Measurements from ENCODE around the gene RAB5IF. TPM values are rescaled to one million over a fixed set of nuclear protein-coding genes. Genes with fewer than 3 reads are reported as not detected.

Gene RAB5IF
- total RNA-seq, 6 experiments from 2014 or later = 94.5 to 105 (median 100) TPM

DNA sequence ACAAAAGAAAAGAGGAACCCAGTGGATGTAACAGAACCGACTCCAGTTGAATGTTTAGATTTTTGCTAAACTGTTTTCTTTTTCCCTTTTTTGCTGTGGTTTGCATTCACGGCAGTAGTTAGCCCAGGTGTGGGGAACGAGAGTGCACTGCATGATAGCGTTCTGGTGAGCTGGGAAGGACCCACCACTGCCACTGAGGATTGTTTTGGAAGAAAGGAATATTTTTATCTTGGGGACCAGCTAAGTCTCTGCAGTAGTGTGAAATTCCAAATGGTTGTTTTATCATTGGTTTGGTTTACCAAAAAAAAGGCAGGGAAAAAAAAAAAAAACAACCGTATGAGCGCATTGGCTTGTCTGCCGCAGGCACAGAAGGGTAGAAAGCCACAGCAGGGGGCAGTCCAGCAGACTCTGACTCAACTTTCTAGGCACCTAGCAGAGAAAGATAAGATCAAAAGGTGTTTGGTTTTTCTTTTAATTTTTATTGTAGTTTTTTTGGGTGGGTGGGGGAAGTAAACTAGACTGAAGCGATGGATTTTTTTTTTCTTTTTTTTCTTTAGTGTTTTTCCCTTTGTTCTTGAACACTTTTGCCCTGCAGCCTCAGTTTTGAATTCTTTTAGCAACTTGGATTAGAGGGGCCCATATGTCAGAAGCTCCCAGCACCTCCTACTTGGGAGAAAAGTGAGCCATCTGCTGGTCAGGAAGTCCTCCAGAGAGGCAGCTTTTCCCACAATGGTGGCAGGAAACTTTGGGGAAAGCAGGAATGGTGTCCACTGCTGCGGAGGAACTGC, 13.5 kb upstream of the RAB5IF start:
- peak; percentile 71 for TF ChIP-seq CTCF (IDR thresholded peaks at IDR 0.05)
- Mint-ChIP-seq H3K27me3 (ENCODE audit: insufficient read depth) (no peaks in the 10 kb centered on the region; the same call in 1 of the 2 replicates), H3K36me3 (ENCODE audit: low read depth) (no peaks in the 10 kb centered on the region), H3K27ac (no peak overlapping the region; the same call in 1 of the 2 replicates), H3K9me3 (no peaks in the 10 kb centered on the region), H3K4me1 (ENCODE audit: low read depth) (peaks cover 9% of the 10 kb centered on the region), H3K4me3 (no peak overlapping the region)
- peak; percentile 40 for DNase-seq

GRCh38 chr20:36593347-36593929, 12.1 kb upstream of the RAB5IF start:
- Mint-ChIP-seq H3K4me1 (ENCODE audit: low read depth) (peaks cover 9% of the 10 kb centered on the region), H3K27me3 (ENCODE audit: insufficient read depth) (no peaks in the 10 kb centered on the region; the same call in 1 of the 2 replicates), H3K4me3 (no peak overlapping the region), H3K36me3 (ENCODE audit: low read depth) (no peaks in the 10 kb centered on the region), H3K9me3 (no peaks in the 10 kb centered on the region), H3K27ac (no peak overlapping the region)
- no peak for DNase-seq
- TF ChIP-seq CTCF (IDR thresholded peaks at IDR 0.05) = no peak

- Mint-ChIP-seq H3K36me3 (ENCODE audit: low read depth) (no peaks in the 10 kb centered on the region), H3K9me3 (no peaks in the 10 kb centered on the region), H3K4me3 (no peak overlapping the region), H3K4me1 (ENCODE audit: low read depth) (peaks cover 5% of the 10 kb centered on the region; the same call in 1 of the 2 replicates), H3K27ac (no peak overlapping the region), H3K27me3 (ENCODE audit: insufficient read depth) (peaks cover 3% of the 10 kb centered on the region)
- TF ChIP-seq CTCF (IDR thresholded peaks at IDR 0.05) = no peak
- DNase-seq = no peak
These were observed 5.7 kb upstream of the RAB5IF start for GRCh38 chr20:36599912-36600345.

- no peak for TF ChIP-seq CTCF (IDR thresholded peaks at IDR 0.05)
- no peak overlapping the region for H3K27ac Mint-ChIP-seq
- H3K4me1 Mint-ChIP-seq (ENCODE audit: low read depth) = peaks cover 10% of the 10 kb centered on the region
- DNase-seq = no peak
- peaks cover 7% of the 10 kb centered on the region for H3K27me3 Mint-ChIP-seq (ENCODE audit: insufficient read depth)
- no peaks in the 10 kb centered on the region for H3K9me3 Mint-ChIP-seq
- H3K4me3 Mint-ChIP-seq = no peak overlapping the region
- no peaks in the 10 kb centered on the region for H3K36me3 Mint-ChIP-seq (ENCODE audit: low read depth)
These were observed 4.0 kb upstream of the RAB5IF start for GRCh38 chr20:36601540-36601939.

DNA sequence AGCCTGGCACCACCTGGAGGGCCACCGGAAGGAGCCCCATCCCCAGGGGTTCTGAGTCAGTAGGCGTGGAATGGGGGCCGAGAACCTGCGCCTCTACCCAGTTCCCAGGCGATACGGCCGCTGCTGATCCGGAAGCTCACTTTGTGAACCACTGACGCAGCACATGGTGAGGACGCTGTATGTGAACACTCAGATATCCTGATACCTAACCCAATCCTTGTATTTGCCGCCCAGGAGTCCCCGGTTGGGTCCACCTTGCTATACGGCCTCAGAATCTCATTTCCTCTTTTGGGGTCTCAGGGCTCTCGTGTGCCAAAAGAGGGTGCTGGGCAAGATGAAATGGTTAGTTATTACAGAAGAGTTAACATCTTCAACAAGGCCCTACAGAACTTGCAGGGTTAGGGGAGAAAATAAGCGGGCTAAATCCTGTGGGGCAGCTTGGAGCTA, 604 bp upstream of the RAB5IF start:
- Mint-ChIP-seq H3K4me1 (ENCODE audit: low read depth) (peaks cover 20% of the 10 kb centered on the region), H3K27me3 (ENCODE audit: insufficient read depth) (peaks cover 4% of the 10 kb centered on the region), H3K36me3 (ENCODE audit: low read depth) (no peaks in the 10 kb centered on the region; the same call in 1 of the 2 replicates), H3K4me3 (peak overlapping the region; percentile 99), H3K9me3 (no peaks in the 10 kb centered on the region), H3K27ac (peak overlapping the region; percentile 87)
- DNase-seq = no peak
- TF ChIP-seq CTCF (IDR thresholded peaks at IDR 0.05) = no peak

Data from HFFc6 (cell line).